Measurements from ENCODE around the gene DENND6B. TPM values are rescaled to one million over a fixed set of nuclear protein-coding genes. Genes with fewer than 3 reads are reported as not detected.

The DENND6B gene
- total and polyA plus RNA-seq, 2 experiments from 2014 or later = 0.71 to 1.3 TPM

DNA sequence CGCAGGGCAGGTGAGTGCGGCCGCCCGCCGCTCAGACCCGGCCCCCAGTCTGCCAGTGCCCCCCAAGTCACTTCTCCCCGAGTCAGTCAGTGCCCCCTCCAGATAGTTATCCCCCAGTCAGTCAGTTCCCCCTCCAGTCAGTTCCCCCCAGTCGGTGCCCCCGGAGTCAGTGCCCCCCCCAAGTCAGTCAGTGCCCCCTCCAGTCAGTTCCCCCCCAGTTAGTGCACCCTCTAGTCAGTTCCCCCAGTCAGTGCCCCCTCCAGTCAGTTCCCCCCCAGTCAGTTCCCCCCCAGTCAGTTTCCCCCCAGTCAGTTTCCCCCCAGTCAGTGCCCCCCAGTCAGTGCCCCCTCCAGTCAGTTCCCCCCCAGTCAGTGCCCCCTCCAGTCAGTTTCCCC, 16.7 kb upstream of the DENND6B start:
- Histone ChIP-seq H4K20me1 (replicated peaks; ENCODE audit: insufficient read depth) (peaks cover 9% of the 10 kb centered on the region; the same call in 1 of the 2 replicates), H3K27ac (ENCODE audit: low read depth) (no peak overlapping the region), H2AFZ (no peak overlapping the region), H3K27me3 (ENCODE audit: insufficient read depth) (no peaks in the 10 kb centered on the region), H3K4me1 (ENCODE audit: insufficient read depth) (no peaks in the 10 kb centered on the region), H3K79me2 (replicated peaks; ENCODE audit: insufficient read depth) (peaks cover 18% of the 10 kb centered on the region), H3F3A (replicated peaks; ENCODE audit: low read depth) (peaks cover 16% of the 10 kb centered on the region), H3K4me2 (peak overlapping the region; percentile 72; the same call in 1 of the 2 replicates), H3K36me3 (ENCODE audit: insufficient read depth) (no peaks in the 10 kb centered on the region), H3K4me3 (peak overlapping the region; percentile 64), H3K9me2 (ENCODE audit: insufficient read depth) (no peaks in the 10 kb centered on the region)
- ATAC-seq (no peak), DNase-seq (ENCODE audit: low spot score) (no peak)
- peaks cover 6% of the 10 kb centered on the region for H3K27me3 Mint-ChIP-seq (ENCODE audit: insufficient read depth, low read depth, poor library complexity)
- no peak overlapping the region for H3K27ac Mint-ChIP-seq
- H3K9me3 Mint-ChIP-seq = no peaks in the 10 kb centered on the region
- peak overlapping the region; percentile 65; the same call in 2 of the 3 replicates for H3K4me3 Mint-ChIP-seq
- no peaks in the 10 kb centered on the region for H3K36me3 Mint-ChIP-seq (ENCODE audit: low read depth)
- peaks cover 2% of the 10 kb centered on the region; the same call in 1 of the 3 replicates for H3K4me1 Mint-ChIP-seq
- TF ChIP-seq, protein P1, sequence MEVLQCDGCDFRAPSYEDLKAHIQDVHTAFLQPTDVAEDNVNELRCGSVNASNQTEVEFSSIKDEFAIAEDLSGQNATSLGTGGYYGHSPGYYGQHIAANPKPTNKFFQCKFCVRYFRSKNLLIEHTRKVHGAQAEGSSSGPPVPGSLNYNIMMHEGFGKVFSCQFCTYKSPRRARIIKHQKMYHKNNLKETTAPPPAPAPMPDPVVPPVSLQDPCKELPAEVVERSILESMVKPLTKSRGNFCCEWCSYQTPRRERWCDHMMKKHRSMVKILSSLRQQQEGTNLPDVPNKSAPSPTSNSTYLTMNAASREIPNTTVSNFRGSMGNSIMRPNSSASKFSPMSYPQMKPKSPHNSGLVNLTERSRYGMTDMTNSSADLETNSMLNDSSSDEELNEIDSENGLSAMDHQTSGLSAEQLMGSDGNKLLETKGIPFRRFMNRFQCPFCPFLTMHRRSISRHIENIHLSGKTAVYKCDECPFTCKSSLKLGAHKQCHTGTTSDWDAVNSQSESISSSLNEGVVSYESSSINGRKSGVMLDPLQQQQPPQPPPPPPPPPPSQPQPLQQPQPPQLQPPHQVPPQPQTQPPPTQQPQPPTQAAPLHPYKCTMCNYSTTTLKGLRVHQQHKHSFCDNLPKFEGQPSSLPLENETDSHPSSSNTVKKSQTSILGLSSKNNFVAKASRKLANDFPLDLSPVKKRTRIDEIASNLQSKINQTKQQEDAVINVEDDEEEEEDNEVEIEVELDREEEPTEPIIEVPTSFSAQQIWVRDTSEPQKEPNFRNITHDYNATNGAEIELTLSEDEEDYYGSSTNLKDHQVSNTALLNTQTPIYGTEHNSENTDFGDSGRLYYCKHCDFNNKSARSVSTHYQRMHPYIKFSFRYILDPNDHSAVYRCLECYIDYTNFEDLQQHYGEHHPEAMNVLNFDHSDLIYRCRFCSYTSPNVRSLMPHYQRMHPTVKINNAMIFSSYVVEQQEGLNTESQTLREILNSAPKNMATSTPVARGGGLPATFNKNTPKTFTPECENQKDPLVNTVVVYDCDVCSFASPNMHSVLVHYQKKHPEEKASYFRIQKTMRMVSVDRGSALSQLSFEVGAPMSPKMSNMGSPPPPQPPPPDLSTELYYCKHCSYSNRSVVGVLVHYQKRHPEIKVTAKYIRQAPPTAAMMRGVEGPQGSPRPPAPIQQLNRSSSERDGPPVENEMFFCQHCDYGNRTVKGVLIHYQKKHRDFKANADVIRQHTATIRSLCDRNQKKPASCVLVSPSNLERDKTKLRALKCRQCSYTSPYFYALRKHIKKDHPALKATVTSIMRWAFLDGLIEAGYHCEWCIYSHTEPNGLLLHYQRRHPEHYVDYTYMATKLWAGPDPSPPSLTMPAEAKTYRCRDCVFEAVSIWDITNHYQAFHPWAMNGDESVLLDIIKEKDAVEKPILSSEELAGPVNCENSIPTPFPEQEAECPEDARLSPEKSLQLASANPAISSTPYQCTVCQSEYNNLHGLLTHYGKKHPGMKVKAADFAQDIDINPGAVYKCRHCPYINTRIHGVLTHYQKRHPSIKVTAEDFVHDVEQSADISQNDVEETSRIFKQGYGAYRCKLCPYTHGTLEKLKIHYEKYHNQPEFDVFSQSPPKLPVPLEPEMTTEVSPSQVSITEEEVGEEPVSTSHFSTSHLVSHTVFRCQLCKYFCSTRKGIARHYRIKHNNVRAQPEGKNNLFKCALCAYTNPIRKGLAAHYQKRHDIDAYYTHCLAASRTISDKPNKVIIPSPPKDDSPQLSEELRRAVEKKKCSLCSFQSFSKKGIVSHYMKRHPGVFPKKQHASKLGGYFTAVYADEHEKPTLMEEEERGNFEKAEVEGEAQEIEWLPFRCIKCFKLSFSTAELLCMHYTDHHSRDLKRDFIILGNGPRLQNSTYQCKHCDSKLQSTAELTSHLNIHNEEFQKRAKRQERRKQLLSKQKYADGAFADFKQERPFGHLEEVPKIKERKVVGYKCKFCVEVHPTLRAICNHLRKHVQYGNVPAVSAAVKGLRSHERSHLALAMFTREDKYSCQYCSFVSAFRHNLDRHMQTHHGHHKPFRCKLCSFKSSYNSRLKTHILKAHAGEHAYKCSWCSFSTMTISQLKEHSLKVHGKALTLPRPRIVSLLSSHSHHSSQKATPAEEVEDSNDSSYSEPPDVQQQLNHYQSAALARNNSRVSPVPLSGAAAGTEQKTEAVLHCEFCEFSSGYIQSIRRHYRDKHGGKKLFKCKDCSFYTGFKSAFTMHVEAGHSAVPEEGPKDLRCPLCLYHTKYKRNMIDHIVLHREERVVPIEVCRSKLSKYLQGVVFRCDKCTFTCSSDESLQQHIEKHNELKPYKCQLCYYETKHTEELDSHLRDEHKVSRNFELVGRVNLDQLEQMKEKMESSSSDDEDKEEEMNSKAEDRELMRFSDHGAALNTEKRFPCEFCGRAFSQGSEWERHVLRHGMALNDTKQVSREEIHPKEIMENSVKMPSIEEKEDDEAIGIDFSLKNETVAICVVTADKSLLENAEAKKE (CRISPR knock-in tag; IDR thresholded peaks at IDR 0.05) = no peak
- TF ChIP-seq ZNF114 (CRISPR knock-in tag; IDR thresholded peaks at IDR 0.05) (no peak), NANOG (IDR thresholded peaks at IDR 0.05; ENCODE audit: borderline replicate concordance) (no peak), POLR2AphosphoS5 (IDR thresholded peaks at IDR 0.05; ENCODE audit: low read depth) (no peak), EZH2phosphoT487 (IDR thresholded peaks at IDR 0.05; ENCODE audit: unreplicated experiment) (no peak), JUNB (IDR thresholded peaks at IDR 0.05; ENCODE audit: unreplicated experiment) (no peak), STAT1 (IDR thresholded peaks at IDR 0.05; ENCODE audit: unreplicated experiment) (no peak)
- TF ChIP-seq, protein P2, sequence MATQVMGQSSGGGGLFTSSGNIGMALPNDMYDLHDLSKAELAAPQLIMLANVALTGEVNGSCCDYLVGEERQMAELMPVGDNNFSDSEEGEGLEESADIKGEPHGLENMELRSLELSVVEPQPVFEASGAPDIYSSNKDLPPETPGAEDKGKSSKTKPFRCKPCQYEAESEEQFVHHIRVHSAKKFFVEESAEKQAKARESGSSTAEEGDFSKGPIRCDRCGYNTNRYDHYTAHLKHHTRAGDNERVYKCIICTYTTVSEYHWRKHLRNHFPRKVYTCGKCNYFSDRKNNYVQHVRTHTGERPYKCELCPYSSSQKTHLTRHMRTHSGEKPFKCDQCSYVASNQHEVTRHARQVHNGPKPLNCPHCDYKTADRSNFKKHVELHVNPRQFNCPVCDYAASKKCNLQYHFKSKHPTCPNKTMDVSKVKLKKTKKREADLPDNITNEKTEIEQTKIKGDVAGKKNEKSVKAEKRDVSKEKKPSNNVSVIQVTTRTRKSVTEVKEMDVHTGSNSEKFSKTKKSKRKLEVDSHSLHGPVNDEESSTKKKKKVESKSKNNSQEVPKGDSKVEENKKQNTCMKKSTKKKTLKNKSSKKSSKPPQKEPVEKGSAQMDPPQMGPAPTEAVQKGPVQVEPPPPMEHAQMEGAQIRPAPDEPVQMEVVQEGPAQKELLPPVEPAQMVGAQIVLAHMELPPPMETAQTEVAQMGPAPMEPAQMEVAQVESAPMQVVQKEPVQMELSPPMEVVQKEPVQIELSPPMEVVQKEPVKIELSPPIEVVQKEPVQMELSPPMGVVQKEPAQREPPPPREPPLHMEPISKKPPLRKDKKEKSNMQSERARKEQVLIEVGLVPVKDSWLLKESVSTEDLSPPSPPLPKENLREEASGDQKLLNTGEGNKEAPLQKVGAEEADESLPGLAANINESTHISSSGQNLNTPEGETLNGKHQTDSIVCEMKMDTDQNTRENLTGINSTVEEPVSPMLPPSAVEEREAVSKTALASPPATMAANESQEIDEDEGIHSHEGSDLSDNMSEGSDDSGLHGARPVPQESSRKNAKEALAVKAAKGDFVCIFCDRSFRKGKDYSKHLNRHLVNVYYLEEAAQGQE (IDR thresholded peaks at IDR 0.05; ENCODE audit: unreplicated experiment) = no peak
- TF ChIP-seq, protein P3, sequence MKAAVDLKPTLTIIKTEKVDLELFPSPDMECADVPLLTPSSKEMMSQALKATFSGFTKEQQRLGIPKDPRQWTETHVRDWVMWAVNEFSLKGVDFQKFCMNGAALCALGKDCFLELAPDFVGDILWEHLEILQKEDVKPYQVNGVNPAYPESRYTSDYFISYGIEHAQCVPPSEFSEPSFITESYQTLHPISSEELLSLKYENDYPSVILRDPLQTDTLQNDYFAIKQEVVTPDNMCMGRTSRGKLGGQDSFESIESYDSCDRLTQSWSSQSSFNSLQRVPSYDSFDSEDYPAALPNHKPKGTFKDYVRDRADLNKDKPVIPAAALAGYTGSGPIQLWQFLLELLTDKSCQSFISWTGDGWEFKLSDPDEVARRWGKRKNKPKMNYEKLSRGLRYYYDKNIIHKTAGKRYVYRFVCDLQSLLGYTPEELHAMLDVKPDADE (IDR thresholded peaks at IDR 0.05) = no peak
- TF ChIP-seq, protein P4, sequence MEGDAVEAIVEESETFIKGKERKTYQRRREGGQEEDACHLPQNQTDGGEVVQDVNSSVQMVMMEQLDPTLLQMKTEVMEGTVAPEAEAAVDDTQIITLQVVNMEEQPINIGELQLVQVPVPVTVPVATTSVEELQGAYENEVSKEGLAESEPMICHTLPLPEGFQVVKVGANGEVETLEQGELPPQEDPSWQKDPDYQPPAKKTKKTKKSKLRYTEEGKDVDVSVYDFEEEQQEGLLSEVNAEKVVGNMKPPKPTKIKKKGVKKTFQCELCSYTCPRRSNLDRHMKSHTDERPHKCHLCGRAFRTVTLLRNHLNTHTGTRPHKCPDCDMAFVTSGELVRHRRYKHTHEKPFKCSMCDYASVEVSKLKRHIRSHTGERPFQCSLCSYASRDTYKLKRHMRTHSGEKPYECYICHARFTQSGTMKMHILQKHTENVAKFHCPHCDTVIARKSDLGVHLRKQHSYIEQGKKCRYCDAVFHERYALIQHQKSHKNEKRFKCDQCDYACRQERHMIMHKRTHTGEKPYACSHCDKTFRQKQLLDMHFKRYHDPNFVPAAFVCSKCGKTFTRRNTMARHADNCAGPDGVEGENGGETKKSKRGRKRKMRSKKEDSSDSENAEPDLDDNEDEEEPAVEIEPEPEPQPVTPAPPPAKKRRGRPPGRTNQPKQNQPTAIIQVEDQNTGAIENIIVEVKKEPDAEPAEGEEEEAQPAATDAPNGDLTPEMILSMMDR (conservative IDR thresholded peaks at IDR 0.05; ENCODE audit: low read depth in 2 of 2) = no peak

All from GM23338 (cell line).